ENCODE data around the gene MNX1.

- TF ChIP-seq, protein P1, sequence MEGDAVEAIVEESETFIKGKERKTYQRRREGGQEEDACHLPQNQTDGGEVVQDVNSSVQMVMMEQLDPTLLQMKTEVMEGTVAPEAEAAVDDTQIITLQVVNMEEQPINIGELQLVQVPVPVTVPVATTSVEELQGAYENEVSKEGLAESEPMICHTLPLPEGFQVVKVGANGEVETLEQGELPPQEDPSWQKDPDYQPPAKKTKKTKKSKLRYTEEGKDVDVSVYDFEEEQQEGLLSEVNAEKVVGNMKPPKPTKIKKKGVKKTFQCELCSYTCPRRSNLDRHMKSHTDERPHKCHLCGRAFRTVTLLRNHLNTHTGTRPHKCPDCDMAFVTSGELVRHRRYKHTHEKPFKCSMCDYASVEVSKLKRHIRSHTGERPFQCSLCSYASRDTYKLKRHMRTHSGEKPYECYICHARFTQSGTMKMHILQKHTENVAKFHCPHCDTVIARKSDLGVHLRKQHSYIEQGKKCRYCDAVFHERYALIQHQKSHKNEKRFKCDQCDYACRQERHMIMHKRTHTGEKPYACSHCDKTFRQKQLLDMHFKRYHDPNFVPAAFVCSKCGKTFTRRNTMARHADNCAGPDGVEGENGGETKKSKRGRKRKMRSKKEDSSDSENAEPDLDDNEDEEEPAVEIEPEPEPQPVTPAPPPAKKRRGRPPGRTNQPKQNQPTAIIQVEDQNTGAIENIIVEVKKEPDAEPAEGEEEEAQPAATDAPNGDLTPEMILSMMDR (IDR thresholded peaks at IDR 0.05): no peak
- TF ChIP-seq POLR2A (IDR thresholded peaks at IDR 0.05): no peak
Measured at GRCh38 chr7:157037635-157038034, 27.2 kb upstream of the MNX1 start.

Measured in tibial nerve (tissue), 3 donors.